ENCODE results near the gene FTO. TPM values are rescaled to one million over a fixed set of nuclear protein-coding genes. Genes with fewer than 3 reads are reported as not detected.

The FTO gene
- total and polyA plus RNA-seq, 2 of the 8 experiments (the other 6 are each of a cell fraction or from before 2014, with no cell fraction given), result 34.5 to 59.8 TPM

DNA sequence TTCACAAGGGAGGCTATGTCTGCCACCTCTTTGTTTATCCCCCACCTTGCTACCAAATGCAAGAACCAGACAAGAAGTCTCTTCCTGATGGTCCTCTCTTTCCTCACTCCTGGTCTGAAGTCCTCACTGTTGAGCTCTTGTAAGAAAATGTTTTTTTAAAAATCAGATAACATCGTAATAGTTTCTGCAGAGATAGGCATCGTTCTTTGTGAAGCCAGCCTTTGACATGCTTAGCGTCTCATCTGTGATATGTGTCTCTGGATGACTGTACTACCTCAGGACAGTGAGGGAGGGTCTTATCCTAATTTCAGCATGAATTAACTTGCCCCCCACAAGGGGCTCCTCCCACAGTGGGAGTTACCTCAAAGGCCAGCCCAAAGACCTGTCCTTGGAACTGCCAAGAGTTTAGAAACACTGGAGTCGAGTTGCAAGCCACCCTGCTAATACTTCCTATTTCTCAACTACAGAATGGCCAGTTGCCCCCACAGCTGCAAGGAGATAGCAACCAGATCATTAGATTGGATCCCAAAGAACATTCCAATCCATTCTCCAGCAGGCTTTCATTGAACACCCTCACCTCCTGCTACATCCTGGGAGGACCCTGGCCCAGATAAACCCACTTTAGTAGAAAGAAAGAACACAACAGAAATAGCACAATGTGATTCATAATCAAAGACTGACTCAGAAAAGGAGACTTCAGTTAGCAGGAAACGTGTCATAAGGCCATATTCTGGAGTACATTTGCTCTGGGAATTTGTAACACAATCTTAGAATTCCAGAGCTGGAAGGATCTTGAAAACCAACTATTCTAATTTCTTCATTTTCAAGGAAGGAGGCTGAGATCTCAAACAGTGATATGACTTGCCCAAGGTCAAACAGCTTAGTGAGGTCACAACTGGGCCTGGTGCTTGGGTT lies 431.7 kb downstream of the FTO start:
- CTCF ChIA-PET (ENCODE audit: partially characterized antibody), result interaction anchor here (0.5 to 0.7 kb wide), 2 partner anchors 26 kb away, joined by 3 to 4 read pairs; no protein-coding TSS in a partner anchor
- no peak for TF ChIP-seq TEAD4 (IDR thresholded peaks at IDR 0.05; ENCODE audit: low read depth, low read length)
- no peak for TF ChIP-seq BACH1 (IDR thresholded peaks at IDR 0.05; ENCODE audit: low read length)
- TF ChIP-seq YY1 (IDR thresholded peaks at IDR 0.05; ENCODE audit: low read depth, low read length), result no peak
- TF ChIP-seq RXRA (IDR thresholded peaks at IDR 0.05; ENCODE audit: insufficient read depth, low read depth, low read length), result no peak
- TF ChIP-seq SUZ12 (IDR thresholded peaks at IDR 0.05; ENCODE audit: low read length), result no peak
- no peak for TF ChIP-seq GTF2F1 (IDR thresholded peaks at IDR 0.05; ENCODE audit: borderline replicate concordance, low read depth, low read length)
- no peak for TF ChIP-seq TAF1 (IDR thresholded peaks at IDR 0.05; ENCODE audit: low read depth, low read length)
- TF ChIP-seq MAFK (IDR thresholded peaks at IDR 0.05; ENCODE audit: low read depth, low read length), result no peak
- no peak for TF ChIP-seq BRCA1 (IDR thresholded peaks at IDR 0.05; ENCODE audit: low read depth, low read length)
- no peak for TF ChIP-seq TCF12 (IDR thresholded peaks at IDR 0.05; ENCODE audit: low read depth, low read length)
- TF ChIP-seq POLR2A (IDR thresholded peaks at IDR 0.05; ENCODE audit: control extremely low read depth in 1 of 2, low read depth in 2 of 2, low read length in 2 of 2), result no peak

More for the DNA sequence above, 431.7 kb downstream of the FTO start:
- H3K56ac ChIP-seq (replicated peaks; ENCODE audit: insufficient read length, low read depth, low read length), result no peak overlapping the region
- no peak overlapping the region for H2BK20ac ChIP-seq (ENCODE audit: low read length)
- DNase-seq (ENCODE audit: low read depth in 1 of 2, low spot score in 2 of 2), result no peak
- H4K5ac ChIP-seq (ENCODE audit: insufficient read length, low read depth, low read length), result no peak overlapping the region
- POLR2A ChIA-PET (ENCODE audit: partially characterized antibody), result interaction anchor here (1.0 kb wide), 1 partner anchor 14 kb away, joined by 3 read pairs; no protein-coding TSS in a partner anchor
- no peak overlapping the region for H2BK12ac ChIP-seq (ENCODE audit: low read depth, low read length)
- no peak overlapping the region for H3K27ac ChIP-seq (ENCODE audit: low read depth, low read length)
- H3K79me1 ChIP-seq (ENCODE audit: low read depth, low read length), result no peaks in the 10 kb centered on the region
- H3K23me2 ChIP-seq (ENCODE audit: low read depth, low read length), result no peaks in the 10 kb centered on the region
- 0 out of 7 replicates have a peak, but pooled peaks cover 0 to 2% (median 0%) of the 10 kb centered on the region in 4 experiments for H3K4me1 ChIP-seq (replicated peaks in 1 of 4; ENCODE audit: control insufficient read depth in 3 of 4, insufficient read depth in 4 of 4, low read length in 3 of 4)
- H4K8ac ChIP-seq (ENCODE audit: extremely low read depth, insufficient read depth, low read length), result no peak overlapping the region
- no peaks in the 10 kb centered on the region for H3K79me2 ChIP-seq (ENCODE audit: control insufficient read depth in 1 of 2, insufficient read depth in 2 of 2, low read length in 2 of 2)
- H2AK5ac ChIP-seq (ENCODE audit: low read depth, low read length), result no peak overlapping the region
- no peaks in the 10 kb centered on the region for H4K20me1 ChIP-seq (replicated peaks in 1 of 2; ENCODE audit: control insufficient read depth in 1 of 2, insufficient read depth in 2 of 2, low read length in 2 of 2)
- H2BK120ac ChIP-seq (replicated peaks; ENCODE audit: low read depth, low read length), result no peak overlapping the region
- no peak overlapping the region for H2AFZ ChIP-seq (ENCODE audit: low read length)
- no peaks in the 10 kb centered on the region for H3K9me3 ChIP-seq (ENCODE audit: insufficient read depth in 2 of 2, low read depth in 1 of 2, low read length in 1 of 2)
- H3K27me3 ChIP-seq (replicated peaks in 1 of 4; ENCODE audit: control insufficient read depth in 3 of 4, extremely low read depth in 1 of 4, insufficient read depth in 3 of 4, low read length in 3 of 4), result no peaks in the 10 kb centered on the region
- H3K36me3 ChIP-seq (ENCODE audit: control insufficient read depth in 2 of 4, insufficient read depth in 4 of 4, low read length in 3 of 4), result no peaks in the 10 kb centered on the region
- no peak overlapping the region for H2BK15ac ChIP-seq (ENCODE audit: low read length)
- H3K18ac ChIP-seq (ENCODE audit: extremely low read depth, low read length), result no peak overlapping the region
- H3K9ac ChIP-seq (replicated peaks in 1 of 4; ENCODE audit: extremely low read depth in 1 of 4, low read depth in 3 of 4, low read length in 3 of 4), result no peak overlapping the region
- H3K23ac ChIP-seq (ENCODE audit: insufficient read length), result no peak overlapping the region
- 78% methylated on average over 5 of the region's 5 CpGs; no CpG with 5 or more reads in 1 of the 2 experiments for WGBS, 2 experiments (ENCODE audit: extremely low coverage in 1 of 2, insufficient coverage in 1 of 2, insufficient read length in 1 of 2, insufficient replicate concordance in 2 of 2, low coverage in 1 of 2, low lambda C conversion rate in 2 of 2, missing lambda C conversion rate in 1 of 2)
- no peak overlapping the region for H3K4ac ChIP-seq (replicated peaks; ENCODE audit: insufficient read length, low read depth, low read length)
- no peak for FAIRE-seq
- H4K91ac ChIP-seq (replicated peaks; ENCODE audit: insufficient read length, low read length), result no peak overlapping the region
- H3K14ac ChIP-seq (ENCODE audit: insufficient read length), result no peak overlapping the region
- H2BK5ac ChIP-seq (ENCODE audit: low read depth, low read length), result no peak overlapping the region
- no peak overlapping the region for H3K4me2 ChIP-seq (ENCODE audit: insufficient read depth in 1 of 2, low read depth in 2 of 2, low read length in 2 of 2)
- no peak overlapping the region for H3K4me3 ChIP-seq (ENCODE audit: extremely low read depth in 1 of 4, insufficient read depth in 2 of 4, low read depth in 3 of 4, low read length in 4 of 4)

Measured in H1 (cell line).